HG02610 (cell line): ENCODE results near the gene CCDC9B.

ENCODE experiments used
- ATAC-seq: cut with Tn5 transposase; IDR thresholded peaks from one replicate; pipeline ENCODE4 v1.9.1; 2021; ENCODE audit warnings: mild to moderate bottlenecking, moderate library complexity; ENCODE audit not compliant: unreplicated experiment

CCDC9B gene

GRCh38 chr15:40340740-40341400 lies at the start of gene CCDC9B:
Gene CCDC9B (minus strand): TSS chr15:40340939. CDS start chr15:40340819, 120 bp downstream.
- no peak for ATAC-seq

DNA sequence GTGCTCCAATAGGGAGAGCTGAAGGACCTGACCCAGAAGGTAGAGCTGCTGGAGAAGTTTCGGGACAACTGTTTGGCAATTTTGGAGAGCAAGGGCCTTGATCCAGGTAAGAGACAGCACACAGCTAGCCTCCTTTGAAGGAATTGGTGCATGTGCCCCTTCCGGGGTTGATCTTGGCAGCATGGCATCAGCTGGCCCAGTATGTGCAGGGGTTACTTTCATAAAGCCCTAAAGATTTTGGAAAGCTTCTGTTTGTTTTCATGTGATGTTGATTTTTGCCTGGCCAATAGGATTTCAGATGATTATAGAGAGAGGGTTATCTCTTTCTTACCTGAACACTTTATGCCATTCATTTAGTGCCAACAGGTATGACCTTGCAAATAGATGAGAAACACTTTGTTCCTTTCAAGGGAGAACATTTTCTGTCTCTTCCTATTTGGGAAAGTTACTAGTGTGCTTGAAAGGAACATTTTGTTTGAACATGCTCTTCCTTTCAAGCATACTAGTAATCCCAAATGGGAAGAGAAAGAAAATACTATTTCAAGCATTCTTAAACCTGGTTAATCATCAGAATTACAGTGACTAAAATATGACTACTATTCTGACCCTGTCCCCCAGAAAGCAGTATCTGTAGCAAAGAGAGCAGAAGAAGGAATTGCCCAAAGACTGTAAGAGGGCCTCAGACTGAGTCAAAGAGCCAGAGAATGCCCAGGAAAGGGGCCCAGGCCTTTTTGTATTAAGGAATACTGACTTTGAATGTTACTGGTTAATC lies 49.3 kb upstream of the CCDC9B start:
- no peak for ATAC-seq

DNA sequence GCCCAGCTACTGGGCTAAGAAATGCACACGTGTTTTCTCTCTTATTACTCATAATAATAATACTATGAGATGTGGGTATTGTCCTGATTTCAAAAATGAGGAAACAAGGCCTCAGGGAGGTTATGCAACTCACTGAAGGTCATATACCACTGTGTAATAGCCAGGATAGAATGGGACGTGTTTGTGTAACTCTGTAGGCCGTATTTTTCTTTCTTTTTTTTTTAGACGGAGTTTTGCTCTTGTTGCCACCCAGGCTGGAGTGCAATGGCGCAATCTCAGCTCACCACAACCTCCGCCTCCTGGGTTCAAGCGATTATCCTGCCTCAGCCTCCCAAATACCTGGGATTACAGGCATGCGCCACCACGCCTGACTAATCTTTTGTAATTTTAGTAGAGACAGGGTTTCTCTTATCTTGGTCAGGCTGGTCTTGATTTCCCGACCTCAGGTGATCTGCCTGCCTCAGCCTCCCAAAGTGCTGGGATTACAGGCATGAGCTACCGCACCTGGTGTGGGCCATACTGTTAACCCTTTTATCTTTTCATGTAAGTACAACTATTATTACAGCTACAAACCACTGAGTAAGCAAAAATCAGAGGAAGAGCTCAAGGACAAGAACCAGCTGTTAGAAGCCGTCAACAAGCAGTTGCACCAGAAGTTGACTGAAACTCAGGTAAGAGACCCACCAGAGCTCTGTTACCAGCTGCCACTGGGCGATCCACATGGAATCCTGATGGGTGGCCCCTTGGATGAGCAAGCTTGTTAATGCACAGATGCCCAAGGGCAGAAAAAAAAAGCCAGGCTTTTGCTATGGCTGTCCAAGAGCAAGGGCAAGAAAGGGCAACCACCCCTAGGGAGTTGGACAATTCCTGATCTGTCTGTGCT lies 48.4 kb upstream of the CCDC9B start:
- no peak for ATAC-seq

- ATAC-seq, result no peak
These were observed 45.7 kb upstream of the CCDC9B start for GRCh38 chr15:40386480-40386879.

GRCh38 chr15:40382580-40383456 lies 42.1 kb upstream of the CCDC9B start, which contains the start of gene KNSTRN:
Gene KNSTRN (plus strand): TSS chr15:40382721. CDS start chr15:40382836, 115 bp downstream.
- ATAC-seq, result peak; percentile 97

DNA sequence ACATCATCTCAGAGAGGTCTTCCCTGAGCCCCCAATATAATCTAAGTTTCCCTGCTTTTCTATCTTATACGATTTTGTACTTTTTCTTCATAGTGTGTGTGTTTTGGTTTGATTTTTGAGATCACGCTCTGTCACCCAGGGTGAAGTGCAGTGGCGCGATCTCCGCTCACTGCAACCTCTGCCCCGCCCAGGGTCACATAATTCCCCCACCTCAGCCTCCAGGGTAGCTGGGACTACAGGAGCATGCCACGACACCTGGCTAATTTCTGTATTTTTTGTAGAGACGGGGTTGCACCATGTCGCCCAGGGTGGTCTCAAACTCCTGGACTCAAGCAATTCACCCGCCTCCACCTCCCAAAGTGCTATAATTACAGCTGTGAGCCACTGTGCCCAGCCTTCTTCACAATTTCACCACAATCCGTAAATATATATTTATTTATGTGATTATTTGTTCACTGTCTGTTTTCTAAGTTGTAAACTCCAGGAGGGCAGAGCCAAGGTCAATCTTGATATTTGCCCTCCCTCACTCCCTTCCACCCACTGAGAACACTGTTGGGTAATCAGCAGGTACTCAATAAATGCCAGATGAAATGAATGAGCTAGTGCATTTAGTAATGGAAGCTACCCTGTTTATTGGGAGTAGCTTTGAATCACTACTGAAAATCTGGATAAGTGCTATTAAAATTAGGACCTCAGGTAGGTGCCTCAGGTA lies 41.2 kb upstream of the CCDC9B start:
- no peak for ATAC-seq

- no peak for ATAC-seq
These were observed 39.9 kb upstream of the CCDC9B start for GRCh38 chr15:40380636-40381035.

DNA sequence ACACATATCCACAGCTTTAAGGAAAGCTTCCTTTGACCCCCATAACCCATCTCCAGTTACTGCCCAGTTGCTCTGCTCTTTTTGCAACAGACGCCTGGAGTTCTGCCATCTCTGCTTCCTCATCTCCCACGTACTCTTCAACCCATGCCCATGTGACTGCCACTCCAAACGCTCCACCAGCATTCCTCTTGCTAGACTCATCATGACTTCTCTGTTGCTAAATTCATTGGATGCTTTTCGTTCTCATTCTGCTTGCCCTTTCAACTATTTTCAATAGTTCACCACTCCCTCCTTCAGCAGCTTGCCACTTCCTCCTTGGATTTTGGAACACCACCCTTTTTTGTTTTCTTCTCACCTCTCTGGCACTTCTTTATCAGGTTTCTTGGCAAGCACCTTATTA lies 39.1 kb upstream of the CCDC9B start:
- no peak for ATAC-seq

- ATAC-seq, result no peak
These were observed 38.6 kb upstream of the CCDC9B start for GRCh38 chr15:40379374-40379773.

- ATAC-seq, result no peak
These were observed 36.9 kb upstream of the CCDC9B start for GRCh38 chr15:40377606-40378005.

- no peak for ATAC-seq
These were observed 32.2 kb upstream of the CCDC9B start for GRCh38 chr15:40372981-40373380.

- ATAC-seq, result no peak
These were observed 29.2 kb upstream of the CCDC9B start for GRCh38 chr15:40369971-40370370.

GRCh38 chr15:40369474-40369869 lies 28.7 kb upstream of the CCDC9B start:
- ATAC-seq, result no peak

GRCh38 chr15:40368719-40369473 lies 28.2 kb upstream of the CCDC9B start:
- ATAC-seq, result no peak

DNA sequence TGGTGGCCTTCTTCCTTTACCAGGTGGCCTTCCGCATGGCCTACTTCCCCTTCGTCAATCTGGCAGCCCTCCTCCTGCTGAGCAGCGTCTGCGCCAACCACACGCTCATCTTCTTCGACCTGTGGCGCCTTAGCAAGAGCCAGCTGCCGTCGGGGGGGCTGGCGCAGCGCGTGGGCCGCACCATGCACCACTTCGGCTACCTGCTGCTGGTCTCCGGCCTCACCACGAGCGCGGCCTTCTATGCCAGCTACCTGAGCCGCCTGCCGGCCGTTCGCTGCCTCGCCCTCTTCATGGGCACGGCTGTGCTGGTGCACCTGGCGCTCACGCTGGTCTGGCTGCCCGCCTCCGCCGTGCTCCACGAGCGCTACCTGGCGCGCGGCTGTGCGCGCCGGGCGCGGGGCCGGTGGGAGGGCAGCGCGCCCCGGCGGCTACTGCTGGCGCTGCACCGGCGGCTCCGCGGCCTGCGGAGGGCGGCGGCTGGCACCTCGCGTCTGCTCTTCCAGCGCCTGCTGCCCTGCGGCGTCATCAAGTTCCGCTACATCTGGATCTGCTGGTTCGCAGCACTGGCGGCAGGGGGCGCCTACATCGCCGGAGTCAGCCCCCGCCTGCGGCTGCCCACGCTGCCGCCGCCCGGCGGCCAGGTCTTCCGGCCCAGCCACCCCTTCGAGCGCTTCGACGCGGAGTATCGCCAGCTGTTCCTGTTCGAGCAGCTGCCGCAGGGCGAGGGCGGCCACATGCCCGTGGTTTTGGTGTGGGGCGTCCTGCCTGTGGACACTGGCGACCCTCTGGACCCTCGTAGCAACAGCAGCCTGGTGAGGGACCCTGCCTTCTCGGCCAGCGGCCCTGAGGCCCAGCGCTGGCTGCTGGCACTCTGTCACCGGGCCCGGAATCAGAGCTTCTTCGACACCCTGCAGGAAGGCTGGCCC lies 27.2 kb upstream of the CCDC9B start:
- ATAC-seq, result peak; percentile 77

- ATAC-seq, result no peak
These were observed 26.6 kb upstream of the CCDC9B start for GRCh38 chr15:40367371-40367685.

DNA sequence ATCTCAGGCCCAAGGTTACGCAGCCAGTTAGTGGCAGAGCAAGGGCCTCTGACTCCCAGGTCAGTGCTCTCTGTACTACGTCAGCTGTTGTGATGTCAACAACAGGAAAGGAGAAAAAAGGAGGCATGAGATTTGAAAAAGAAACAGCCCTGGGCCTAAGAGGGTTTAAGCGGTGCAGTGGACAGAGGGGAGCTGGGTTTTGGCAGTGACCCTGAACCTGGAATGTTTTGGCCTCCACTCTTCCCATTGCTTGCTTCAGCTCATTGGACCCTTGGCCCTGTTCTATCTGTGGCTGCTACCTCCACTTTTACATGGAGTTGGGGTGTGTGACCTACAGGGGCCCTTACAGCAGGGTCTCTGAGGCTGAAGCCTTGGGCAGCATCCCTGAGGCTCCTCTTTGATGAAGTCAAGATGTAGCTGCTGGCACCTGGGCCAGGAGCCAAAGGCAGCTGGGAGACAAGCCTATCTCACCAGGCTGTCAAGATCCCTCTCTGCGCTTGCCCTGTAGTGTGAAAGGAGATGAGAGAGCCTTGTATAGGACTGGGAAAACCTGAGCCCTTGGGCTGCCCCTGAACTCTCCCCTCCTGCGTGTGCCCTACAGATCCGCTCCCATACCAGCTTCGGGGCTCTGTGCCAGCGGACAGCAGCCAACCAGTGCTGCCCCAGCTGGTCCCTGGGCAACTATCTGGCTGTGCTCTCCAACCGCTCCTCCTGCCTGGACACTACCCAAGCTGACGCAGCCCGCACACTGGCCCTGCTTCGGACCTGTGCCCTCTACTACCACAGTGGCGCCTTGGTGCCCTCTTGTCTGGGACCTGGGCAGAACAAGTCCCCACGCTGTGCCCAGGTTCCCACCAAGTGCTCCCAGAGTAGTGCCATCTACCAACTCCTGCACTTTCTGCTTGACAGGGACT lies 26.0 kb upstream of the CCDC9B start:
- no peak for ATAC-seq
